Choroid plexus epithelial cell (primary cell): ENCODE measurements around the gene DLD.

Experiments used
- DNase-seq: peaks from one replicate; pipeline ENCODE4 v3.0.0-alpha.2; 2010; ENCODE audit warnings: low read depth
- H3K4me3 ChIP-seq: 2 replicates; pipeline ENCODE4 v1.5.1; 2011; ENCODE audit warnings: low read depth, mild to moderate bottlenecking, control low read depth, low read length, moderate library complexity
- CTCF ChIP-seq: conservative IDR thresholded peaks from 2 replicates; pipeline ENCODE4 v1.5.1; 2011; ENCODE audit warnings: low read depth, mild to moderate bottlenecking, control low read depth, inconsistent platforms, low read length, moderate library complexity

The DLD gene

GRCh38 chr7:107958764-107959526 is 68.0 kb downstream of the DLD start:
- DNase-seq = peak; percentile 96
- H3K4me3 ChIP-seq = no peak overlapping the region
- no peak for TF ChIP-seq CTCF

- DNase-seq = no peak
- TF ChIP-seq CTCF = no peak
- no peak overlapping the region for H3K4me3 ChIP-seq
Measured at GRCh38 chr7:107959527-107959898, 68.5 kb downstream of the DLD start.

GRCh38 chr7:107960272-107960671 is 69.3 kb downstream of the DLD start:
- TF ChIP-seq CTCF = no peak
- no peak for DNase-seq
- H3K4me3 ChIP-seq = no peak overlapping the region

- DNase-seq = peak; percentile 51
- TF ChIP-seq CTCF = no peak
Measured at GRCh38 chr7:107961405-107961804, 70.4 kb downstream of the DLD start.

GRCh38 chr7:107962817-107963216 is 71.8 kb downstream of the DLD start:
- no peak for DNase-seq
- no peak for TF ChIP-seq CTCF
- no peak overlapping the region for H3K4me3 ChIP-seq

More at GRCh38 chr7:107961405-107961804, 70.4 kb downstream of the DLD start:
- H3K4me3 ChIP-seq = no peak overlapping the region

- H3K4me3 ChIP-seq = no peak overlapping the region
- TF ChIP-seq CTCF = no peak
- DNase-seq = no peak
Measured at GRCh38 chr7:107964510-107964909, 73.5 kb downstream of the DLD start.

GRCh38 chr7:107966711-107967110 is 75.7 kb downstream of the DLD start:
- DNase-seq = peak; percentile 90
- H3K4me3 ChIP-seq = no peak overlapping the region
- TF ChIP-seq CTCF = peak; percentile 30
